GM10248 (cell line): ENCODE results near the gene TNIK.
"Not testable (repeated sequence)": the region's sequence is repeated elsewhere in the genome, so short reads cannot be mapped to it uniquely, and the experiment has no call there.

Experiments used
- CTCF ChIA-PET: fragments of 300-600 bp; sonication (Branson Sonifier 250); formaldehyde crosslinking; extraction: SDS; loops from one replicate; lab custom pipeline; 2021; ENCODE audit warnings: antibody characterized with exemption; lab: Yijun Ruan, JAX
- POLR2A ChIA-PET: fragments of 350-650 bp; sonication (Branson Sonifier 250); formaldehyde crosslinking; extraction: SDS; loops from one replicate; lab custom pipeline; 2020; ENCODE audit warnings: antibody characterized with exemption; lab: Yijun Ruan, JAX
- DNase-seq: peaks from one replicate; pipeline ENCODE4 v3.0.0; 2012; ENCODE audit errors: extremely low spot score
- CTCF ChIP-seq: IDR thresholded peaks from 2 replicates; pipeline ENCODE4 v1.5.1; 2012; ENCODE audit warnings: mild to moderate bottlenecking, low read depth; ENCODE audit errors: extremely low read depth, missing control alignments, control extremely low read depth

TNIK gene

GRCh38 chr3:171297207-171297606 is 163.0 kb downstream of the TNIK start:
- ChIA-PET CTCF (interaction anchor here (1.2 kb wide), 1 partner anchor 16 kb away, joined by 3 read pairs; no protein-coding TSS in a partner anchor), POLR2A (no interaction called here)
- TF ChIP-seq CTCF = no peak
- DNase-seq = no peak

- POLR2A ChIA-PET = no interaction called here
- DNase-seq = no peak
- CTCF ChIA-PET = interaction anchor here (0.8 to 1.6 kb wide), 5 partner anchors 10 to 215 kb away, joined by 3 to 4 read pairs (median 3); no protein-coding TSS in a partner anchor
- no peak for TF ChIP-seq CTCF
These were observed 164.5 kb downstream of the TNIK start for GRCh38 chr3:171295484-171296373.

GRCh38 chr3:171293142-171293782 is 166.9 kb downstream of the TNIK start:
- ChIA-PET POLR2A (interaction anchor here (1.0 kb wide), 1 partner anchor 848 kb away, joined by 3 read pairs; no protein-coding TSS in a partner anchor), CTCF (interaction anchor here (0.7 to 5.6 kb wide), 3 partner anchors 12 to 46 kb away, joined by 3 to 26 read pairs (median 7); no protein-coding TSS in a partner anchor)
- peak; percentile 19 for DNase-seq
- TF ChIP-seq CTCF = no peak

DNA sequence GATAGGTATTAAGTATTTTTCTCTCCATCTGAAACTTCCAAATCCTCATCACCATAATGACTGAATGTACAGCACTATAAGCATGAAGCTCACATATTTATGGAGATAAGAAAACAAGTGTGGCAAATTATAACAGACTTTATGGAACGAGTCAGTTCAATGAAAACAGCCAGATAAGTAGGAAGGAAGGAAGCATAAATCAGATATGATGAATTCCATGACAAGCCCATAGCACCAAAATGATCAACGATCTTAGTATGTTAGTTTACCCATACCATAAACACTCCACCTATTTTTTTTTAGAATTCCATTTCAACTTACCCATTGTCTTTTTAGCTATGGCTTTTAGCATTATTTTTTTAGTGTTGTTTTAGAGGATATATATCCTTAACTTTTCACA is 169.5 kb downstream of the TNIK start:
- TF ChIP-seq CTCF = no peak
- no peak for DNase-seq
- CTCF ChIA-PET = interaction anchor here (0.8 to 5.6 kb wide), 5 partner anchors 9 to 170 kb away, joined by 3 to 26 read pairs (median 3); no protein-coding TSS in a partner anchor
- POLR2A ChIA-PET = no interaction called here

DNA sequence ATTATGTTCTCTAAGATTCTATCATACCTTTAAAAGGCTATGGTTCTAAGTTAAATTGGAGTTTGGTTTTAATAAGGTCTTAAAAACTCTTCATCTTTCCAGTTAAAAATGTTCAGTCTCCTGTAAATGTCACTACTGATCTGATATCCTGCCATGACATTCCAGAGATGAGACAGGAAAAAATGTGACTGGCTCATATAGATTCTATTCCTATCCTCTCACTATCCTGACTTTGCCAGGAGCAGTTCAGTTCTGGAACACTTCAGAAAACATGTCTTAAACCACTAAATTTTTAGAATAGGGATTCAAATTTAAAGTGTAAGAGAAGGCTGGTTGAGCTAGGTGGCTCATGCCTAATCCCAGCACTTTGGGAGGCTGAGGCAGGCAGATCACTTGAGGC is 170.9 kb downstream of the TNIK start:
- CTCF ChIA-PET = interaction anchor here (0.7 to 5.6 kb wide), 3 partner anchors 8 to 61 kb away, joined by 3 to 26 read pairs (median 3); no protein-coding TSS in a partner anchor

GRCh38 chr3:171287761-171288160 is 172.4 kb downstream of the TNIK start:
- DNase-seq, POLR2A ChIA-PET, CTCF ChIA-PET: not testable (repeated sequence)

More for the DNA sequence above, 170.9 kb downstream of the TNIK start:
- no peak for DNase-seq
- TF ChIP-seq CTCF = no peak
- POLR2A ChIA-PET = interaction anchor here (0.7 kb wide), 1 partner anchor 21 kb away, joined by 3 read pairs; no protein-coding TSS in a partner anchor
